ENCODE data around the gene FAF2. TPM values are rescaled to one million over a fixed set of nuclear protein-coding genes. Genes with fewer than 3 reads are reported as not detected.

Gene FAF2
- total RNA-seq, 2 donors from 2014 or later, result 23.0 to 31.2 TPM

DNA sequence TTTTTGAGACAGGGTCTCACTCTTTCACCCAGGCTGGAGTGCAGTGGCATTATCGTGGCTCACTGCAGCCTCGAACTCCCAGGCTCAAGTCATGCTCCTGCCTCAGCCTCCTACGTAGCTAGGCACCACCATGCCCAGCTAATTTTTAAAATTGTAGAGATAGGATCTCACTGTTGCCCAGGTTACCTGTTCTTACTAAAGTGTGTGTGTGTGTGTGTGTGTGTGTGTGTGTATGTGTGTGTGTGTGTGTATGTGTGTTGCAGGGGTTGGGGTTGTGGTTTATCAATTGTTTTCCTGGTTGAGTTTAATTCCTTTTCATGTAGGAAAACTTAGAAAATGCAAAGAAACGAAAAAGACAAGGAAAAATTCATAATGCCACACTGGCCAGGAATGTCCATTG lies 67.2 kb downstream of the FAF2 start:
- Histone ChIP-seq H3K27ac (no peak overlapping the region), H3K9me3 (no peaks in the 10 kb centered on the region), H3K27me3 (replicated peaks; ENCODE audit: insufficient read depth) (no peaks in the 10 kb centered on the region), H3K4me1 (ENCODE audit: control insufficient read depth in 1 of 2, low read depth in 2 of 2) (no peaks in the 10 kb centered on the region), H3K36me3 (no peaks in the 10 kb centered on the region), H3K4me3 (no peak overlapping the region)
- ATAC-seq (ENCODE audit: insufficient number of reproducible peaks, low FRiP score, low read depth) (no peak), DNase-seq (ENCODE audit: low spot score) (no peak)
- TF ChIP-seq CTCF (IDR thresholded peaks at IDR 0.05), result no peak

DNA sequence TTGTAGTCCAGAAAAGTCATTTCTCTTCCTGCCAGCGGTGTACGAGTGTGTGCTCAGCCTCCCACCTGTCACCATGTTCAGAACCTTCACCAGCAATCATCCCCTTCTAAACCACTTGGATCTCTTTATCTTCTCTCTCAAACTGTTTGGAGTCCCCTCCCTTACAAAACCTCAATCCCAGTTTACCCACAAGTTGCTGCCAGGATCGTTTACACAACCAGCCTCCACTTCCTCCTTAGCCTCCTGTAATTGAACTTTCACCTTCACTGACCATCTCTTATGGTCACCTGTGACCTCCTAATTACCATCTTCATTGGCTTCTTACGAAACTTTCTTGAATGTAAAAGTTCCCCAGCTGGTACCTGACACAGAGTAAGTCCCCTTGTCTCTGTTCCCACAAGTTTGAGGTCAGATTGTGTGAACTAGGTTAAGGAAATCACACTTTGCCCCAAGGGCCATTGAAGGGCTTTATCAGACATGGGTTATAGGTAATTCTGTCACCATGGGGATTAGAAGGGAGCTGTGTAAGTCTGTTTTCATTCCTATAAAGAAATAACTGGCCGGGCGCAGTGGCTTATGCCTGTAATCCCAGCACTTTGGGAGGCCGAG lies 69.0 kb downstream of the FAF2 start:
- no peak for TF ChIP-seq CTCF (IDR thresholded peaks at IDR 0.05)
- H3K4me3 ChIP-seq, result no peak overlapping the region
- H3K36me3 ChIP-seq, result no peaks in the 10 kb centered on the region
- no peak overlapping the region for H3K27ac ChIP-seq
- no peak for DNase-seq (ENCODE audit: low spot score)
- ATAC-seq (ENCODE audit: insufficient number of reproducible peaks, low FRiP score, low read depth), result no peak
- no peaks in the 10 kb centered on the region for H3K4me1 ChIP-seq (ENCODE audit: control insufficient read depth in 1 of 2, low read depth in 2 of 2)
- no peaks in the 10 kb centered on the region for H3K9me3 ChIP-seq
- no peaks in the 10 kb centered on the region for H3K27me3 ChIP-seq (replicated peaks; ENCODE audit: insufficient read depth)

- Histone ChIP-seq H3K36me3 (no peaks in the 10 kb centered on the region), H3K27ac (no peak overlapping the region), H3K4me1 (ENCODE audit: control insufficient read depth in 1 of 2, low read depth in 2 of 2) (no peaks in the 10 kb centered on the region), H3K27me3 (replicated peaks; ENCODE audit: insufficient read depth) (no peaks in the 10 kb centered on the region), H3K4me3 (no peak overlapping the region), H3K9me3 (no peaks in the 10 kb centered on the region)
- no peak for TF ChIP-seq CTCF (IDR thresholded peaks at IDR 0.05)
- no peak for DNase-seq (ENCODE audit: low spot score)
- ATAC-seq (ENCODE audit: insufficient number of reproducible peaks, low FRiP score, low read depth), result no peak
Measured at GRCh38 chr5:176519810-176520720, 71.9 kb downstream of the FAF2 start.

DNA sequence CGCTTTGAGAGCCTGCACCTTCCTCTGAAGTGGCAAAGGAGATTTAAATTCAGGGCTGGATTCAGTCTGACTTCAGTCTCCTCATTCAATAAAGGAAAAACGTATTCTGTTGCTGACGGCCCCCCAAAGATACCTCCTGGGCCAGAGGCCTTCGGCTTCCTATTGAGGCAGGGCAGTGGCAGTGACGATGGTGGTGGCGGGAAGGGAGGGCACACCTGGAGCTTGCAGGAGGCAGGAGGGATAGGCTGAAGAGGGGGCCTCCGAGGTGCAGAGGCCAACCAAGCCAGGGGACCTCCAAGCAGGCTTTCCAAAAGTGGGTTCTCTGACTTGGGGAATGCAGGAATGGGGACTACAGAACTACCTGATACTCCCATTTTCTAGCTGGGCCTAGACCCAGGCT lies 73.1 kb downstream of the FAF2 start:
- H3K4me1 ChIP-seq (ENCODE audit: control insufficient read depth in 1 of 2, low read depth in 2 of 2), result no peaks in the 10 kb centered on the region
- DNase-seq (ENCODE audit: low spot score) (no peak), ATAC-seq (ENCODE audit: insufficient number of reproducible peaks, low FRiP score, low read depth) (no peak)

More for the DNA sequence above, 73.1 kb downstream of the FAF2 start:
- Histone ChIP-seq H3K36me3 (no peaks in the 10 kb centered on the region), H3K27ac (no peak overlapping the region), H3K27me3 (replicated peaks; ENCODE audit: insufficient read depth) (no peaks in the 10 kb centered on the region), H3K4me3 (no peak overlapping the region), H3K9me3 (no peaks in the 10 kb centered on the region)
- no peak for TF ChIP-seq CTCF (IDR thresholded peaks at IDR 0.05)
